ENCODE results near the gene ZNF830. TPM values are rescaled to one million over a fixed set of nuclear protein-coding genes. Genes with fewer than 3 reads are reported as not detected.

Gene ZNF830
- total and polyA plus RNA-seq, 2 donors (not counting 3 experiments of a cell fraction or from before 2014, with no cell fraction given): 3.1 to 13.9 TPM

DNA sequence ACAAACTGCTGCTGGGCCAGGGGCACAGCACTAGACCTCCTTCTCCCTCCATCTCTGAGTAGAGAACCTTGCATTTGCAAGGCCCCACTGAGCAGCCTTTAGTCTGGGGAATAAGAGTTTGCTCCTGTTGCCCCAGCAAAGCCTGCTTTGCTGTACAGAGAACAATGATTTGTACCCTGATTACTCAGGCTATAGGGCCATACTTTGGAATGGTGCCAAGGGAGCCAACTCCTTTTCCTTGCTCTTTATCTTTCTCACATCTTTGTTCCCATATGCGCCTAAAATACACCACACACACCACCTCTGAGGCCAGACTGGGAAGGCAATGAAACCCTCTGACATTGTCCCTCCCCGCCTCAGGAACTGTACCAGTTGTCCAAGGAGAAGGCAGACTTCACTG lies 40.2 kb downstream of the ZNF830 start:
- H3K27ac ChIP-seq (ENCODE audit: insufficient read depth, low read depth, low read length): no peak overlapping the region
- no peaks in the 10 kb centered on the region for H3K9me1 ChIP-seq (replicated peaks; ENCODE audit: control insufficient read depth, extremely low read depth, insufficient read depth, low read length)
- no peak overlapping the region for H3K4me2 ChIP-seq (ENCODE audit: insufficient read depth, low read length)
- H3K4me3 ChIP-seq (replicated peaks in 1 of 3; ENCODE audit: insufficient read depth in 1 of 3, low read depth in 1 of 3, low read length in 3 of 3): no peak overlapping the region
- H3K9me3 ChIP-seq (replicated peaks; ENCODE audit: control insufficient read depth, insufficient read depth, low read length): no peaks in the 10 kb centered on the region
- no TSS peak for BruUV-seq (replicated peaks)
- peak; percentile 14 for DNase-seq (ENCODE audit: low read depth, low spot score)
- H3K79me2 ChIP-seq (ENCODE audit: control insufficient read depth, insufficient read depth, low read length): no peaks in the 10 kb centered on the region
- H3K36me3 ChIP-seq (ENCODE audit: control insufficient read depth in 2 of 2, extremely low read depth in 1 of 2, insufficient read depth in 2 of 2, low read length in 2 of 2): peaks cover 9 to 12% of the 10 kb centered on the region in 2 experiments
- dilution Hi-C loops (cut with MboI; ENCODE audit: extremely low pct_ligation_motif_present, low sequenced_read_pairs): no loop called here
- peaks cover 2% of the 10 kb centered on the region for H3K4me1 ChIP-seq (ENCODE audit: control insufficient read depth, extremely low read depth, insufficient read depth, low read length)
- H3K27me3 ChIP-seq (ENCODE audit: control insufficient read depth in 2 of 2, insufficient read depth in 2 of 2, low read length in 2 of 2): no peaks in the 10 kb centered on the region
- POLR2A ChIA-PET: interaction anchor here (0.9 kb wide), 1 partner anchor 21 kb away, joined by 3 read pairs; no protein-coding TSS in a partner anchor
- TF ChIP-seq GATA2 (IDR thresholded peaks at IDR 0.05; ENCODE audit: insufficient read depth, insufficient read length, low read depth, low read length): peak; percentile 37
- no peak for TF ChIP-seq POLR2A (IDR thresholded peaks at IDR 0.05; ENCODE audit: low read depth, low read length)
- intact Hi-C loops (cut with micrococcal nuclease): no loop called here
- peak; percentile 50 for FAIRE-seq
- no peak overlapping the region for H2AFZ ChIP-seq (ENCODE audit: low read depth, low read length)
- CTCF ChIA-PET: interaction anchor here (1.0 to 4.8 kb wide), 2 partner anchors 10 to 117 kb away, joined by 4 to 38 read pairs; partner anchors contain the start of gene RAD51D
- no peak overlapping the region for H3K9ac ChIP-seq (replicated peaks; ENCODE audit: extremely low read depth, insufficient read depth, low read length)
- H4K20me1 ChIP-seq (replicated peaks; ENCODE audit: control insufficient read depth, extremely low read depth, insufficient read depth, low read length): no peaks in the 10 kb centered on the region

- no TSS peak for BruUV-seq (replicated peaks)
- no peaks in the 10 kb centered on the region for H3K27me3 ChIP-seq (ENCODE audit: control insufficient read depth in 2 of 2, insufficient read depth in 2 of 2, low read length in 2 of 2)
- H3K36me3 ChIP-seq (ENCODE audit: control insufficient read depth in 2 of 2, extremely low read depth in 1 of 2, insufficient read depth in 2 of 2, low read length in 2 of 2): peaks cover 11 to 12% of the 10 kb centered on the region in 2 experiments
- H3K4me1 ChIP-seq (ENCODE audit: control insufficient read depth, extremely low read depth, insufficient read depth, low read length): peaks cover 2% of the 10 kb centered on the region
- CTCF ChIA-PET: interaction anchor here (1.3 to 4.8 kb wide), 2 partner anchors 12 to 116 kb away, joined by 3 to 38 read pairs; partner anchors contain the start of gene RAD51D
- no peak overlapping the region for H3K9ac ChIP-seq (replicated peaks; ENCODE audit: extremely low read depth, insufficient read depth, low read length)
- POLR2A ChIA-PET: no interaction called here
- H3K79me2 ChIP-seq (ENCODE audit: control insufficient read depth, insufficient read depth, low read length): no peaks in the 10 kb centered on the region
- no peak overlapping the region for H3K4me3 ChIP-seq (replicated peaks in 1 of 3; ENCODE audit: insufficient read depth in 1 of 3, low read depth in 1 of 3, low read length in 3 of 3)
- TF ChIP-seq, protein P1, sequence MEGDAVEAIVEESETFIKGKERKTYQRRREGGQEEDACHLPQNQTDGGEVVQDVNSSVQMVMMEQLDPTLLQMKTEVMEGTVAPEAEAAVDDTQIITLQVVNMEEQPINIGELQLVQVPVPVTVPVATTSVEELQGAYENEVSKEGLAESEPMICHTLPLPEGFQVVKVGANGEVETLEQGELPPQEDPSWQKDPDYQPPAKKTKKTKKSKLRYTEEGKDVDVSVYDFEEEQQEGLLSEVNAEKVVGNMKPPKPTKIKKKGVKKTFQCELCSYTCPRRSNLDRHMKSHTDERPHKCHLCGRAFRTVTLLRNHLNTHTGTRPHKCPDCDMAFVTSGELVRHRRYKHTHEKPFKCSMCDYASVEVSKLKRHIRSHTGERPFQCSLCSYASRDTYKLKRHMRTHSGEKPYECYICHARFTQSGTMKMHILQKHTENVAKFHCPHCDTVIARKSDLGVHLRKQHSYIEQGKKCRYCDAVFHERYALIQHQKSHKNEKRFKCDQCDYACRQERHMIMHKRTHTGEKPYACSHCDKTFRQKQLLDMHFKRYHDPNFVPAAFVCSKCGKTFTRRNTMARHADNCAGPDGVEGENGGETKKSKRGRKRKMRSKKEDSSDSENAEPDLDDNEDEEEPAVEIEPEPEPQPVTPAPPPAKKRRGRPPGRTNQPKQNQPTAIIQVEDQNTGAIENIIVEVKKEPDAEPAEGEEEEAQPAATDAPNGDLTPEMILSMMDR (IDR thresholded peaks at IDR 0.05; ENCODE audit: extremely low read depth in 1 of 2, insufficient read depth in 1 of 2, low read depth in 1 of 2, low read length in 2 of 2): no peak
- TF ChIP-seq JUN (IDR thresholded peaks at IDR 0.05; ENCODE audit: borderline replicate concordance, insufficient read depth, insufficient read length, low read depth): no peak
- TF ChIP-seq POLR2AphosphoS5 (IDR thresholded peaks at IDR 0.05; ENCODE audit: insufficient read depth, low read depth, low read length): no peak
- no peak for TF ChIP-seq MYC (IDR thresholded peaks at IDR 0.05; ENCODE audit: low read depth, low read length)
- no peak for TF ChIP-seq GATA2 (IDR thresholded peaks at IDR 0.05; ENCODE audit: insufficient read depth, insufficient read length, low read depth, low read length)
- no peak for TF ChIP-seq POLR2A (IDR thresholded peaks at IDR 0.05; ENCODE audit: low read depth, low read length)
- no peak for TF ChIP-seq EZH2 (IDR thresholded peaks at IDR 0.05; ENCODE audit: borderline replicate concordance, low read depth, low read length, severe bottlenecking)
- no peak for TF ChIP-seq MAX (IDR thresholded peaks at IDR 0.05; ENCODE audit: insufficient read depth, insufficient read length)
- no peak for TF ChIP-seq FOS (IDR thresholded peaks at IDR 0.05; ENCODE audit: borderline replicate concordance, insufficient read depth, low read length)
- dilution Hi-C loops (cut with MboI; ENCODE audit: extremely low pct_ligation_motif_present, low sequenced_read_pairs): no loop called here
- H3K9me3 ChIP-seq (replicated peaks; ENCODE audit: control insufficient read depth, insufficient read depth, low read length): no peaks in the 10 kb centered on the region
- no peaks in the 10 kb centered on the region for H4K20me1 ChIP-seq (replicated peaks; ENCODE audit: control insufficient read depth, extremely low read depth, insufficient read depth, low read length)
- H2AFZ ChIP-seq (ENCODE audit: low read depth, low read length): no peak overlapping the region
- no peak overlapping the region for H3K4me2 ChIP-seq (ENCODE audit: insufficient read depth, low read length)
- intact Hi-C loops (cut with micrococcal nuclease): no loop called here
- DNase-seq (ENCODE audit: low read depth, low spot score): no peak
- no peaks in the 10 kb centered on the region for H3K9me1 ChIP-seq (replicated peaks; ENCODE audit: control insufficient read depth, extremely low read depth, insufficient read depth, low read length)
- no peak for FAIRE-seq
- H3K27ac ChIP-seq (ENCODE audit: insufficient read depth, low read depth, low read length): no peak overlapping the region
Observed at GRCh38 chr17:35002876-35003551, 41.7 kb downstream of the ZNF830 start.
